K562 (cell line): Measurements from ENCODE around the gene ANKRD11. TPM values are rescaled to one million over a fixed set of nuclear protein-coding genes. Genes with fewer than 3 reads are reported as not detected.
A peak's percentile ranks its signal among the peaks of the same experiment; 100 is the strongest.

ENCODE experiments used
- ATF6 ChIP-seq: sonication (generic); formaldehyde crosslinking; IDR thresholded peaks from 2 replicates; pipeline ENCODE4 v1.4.0; 2020; ENCODE audit warnings: mild to moderate bottlenecking, missing genetic modification reagents
- CBX3 ChIP-seq, 2 experiments: IDR thresholded peaks; 1 replicate in 1 of 2; 2 replicates in 1 of 2; pipeline ENCODE4 v1.6.1; 2012; ENCODE audit warnings: inconsistent platforms in 2 of 2, low read length in 2 of 2, borderline replicate concordance in 1 of 2, control low read depth in 1 of 2
- ETV1 ChIP-seq: fragments of 450-650 bp; conservative IDR thresholded peaks from 2 replicates; pipeline ENCODE4 v1.6.1; 2016; ENCODE audit warnings: missing genetic modification characterization, control low read depth, low read depth, missing compliant biosample characterization
- GATAD2B ChIP-seq: fragments of 450-650 bp; IDR thresholded peaks from 2 replicates; pipeline ENCODE4 v1.6.1; 2017; ENCODE audit warnings: mild to moderate bottlenecking, borderline replicate concordance
- GTF2E2 ChIP-seq: fragments of 200-800 bp; sonication (Bioruptor generic); IDR thresholded peaks from 2 replicates; pipeline ENCODE4 v1.6.1; 2016; ENCODE audit warnings: missing genetic modification characterization, missing compliant biosample characterization
- GTF2F1 ChIP-seq: IDR thresholded peaks from 2 replicates; pipeline ENCODE4 v1.6.1; 2011; ENCODE audit warnings: low read depth, low read length, improper control_type of control experiment
- HNRNPLL ChIP-seq: fragments of 200-400 bp; formaldehyde crosslinking; IDR thresholded peaks from 2 replicates; pipeline ENCODE4 v1.6.1; 2017; ENCODE audit warnings: low read length, low read depth, mild to moderate bottlenecking; ENCODE audit not compliant: poor library complexity, severe bottlenecking
- KAT2B ChIP-seq: IDR thresholded peaks from one replicate; pipeline ENCODE4 v1.6.1; 2012; ENCODE audit warnings: low read depth, mild to moderate bottlenecking, control low read depth, inconsistent platforms, low read length, moderate library complexity
- MAZ ChIP-seq, 2 experiments: fragments of 450-650 bp in 1 of 2; sonication (generic) in 1 of 2; formaldehyde crosslinking; IDR thresholded peaks in 1 of 2; conservative IDR thresholded peaks in 1 of 2; 2 replicates each; pipeline versions ENCODE4 v1.4.0 to v1.5.0; 2020; ENCODE audit warnings: mild to moderate bottlenecking in 1 of 2, missing genetic modification reagents in 1 of 2
- MECOM ChIP-seq: fragments of 250-450 bp; sonication (Bioruptor Pico); IDR thresholded peaks from 2 replicates; pipeline ENCODE4 v1.8.0; 2022; ENCODE audit warnings: inconsistent platforms
- MTA1 ChIP-seq: fragments of 450-650 bp; IDR thresholded peaks from 2 replicates; pipeline ENCODE4 v1.6.1; 2017; ENCODE audit warnings: borderline replicate concordance
- MXI1 ChIP-seq: IDR thresholded peaks from 2 replicates; pipeline ENCODE4 v1.6.1; 2011; ENCODE audit warnings: low read depth, mild to moderate bottlenecking, improper control_type of control experiment, low read length
- NR2C2 ChIP-seq, 2 experiments: fragments of 200-800 bp in 1 of 2; sonication (Bioruptor generic) in 1 of 2; sonication (generic) in 1 of 2; formaldehyde crosslinking in 1 of 2; IDR thresholded peaks; 2 replicates each; pipeline versions ENCODE4 v1.6.1 to v1.8.0; 2016 to 2022; ENCODE audit warnings: mild to moderate bottlenecking in 1 of 2, missing compliant biosample characterization in 1 of 2, missing genetic modification characterization in 1 of 2, missing genetic modification reagents in 1 of 2
- POLR2G ChIP-seq: fragments of 200-400 bp; formaldehyde crosslinking; IDR thresholded peaks from 2 replicates; pipeline ENCODE4 v1.6.1; 2017; ENCODE audit warnings: low read depth, mild to moderate bottlenecking, antibody characterized with exemption, low read length, moderate library complexity
- SAFB ChIP-seq: fragments of 200-400 bp; formaldehyde crosslinking; IDR thresholded peaks from 2 replicates; pipeline ENCODE4 v1.6.1; 2017; ENCODE audit warnings: low read depth, low read length, borderline replicate concordance
- SMAD1 ChIP-seq: fragments of 150-350 bp; IDR thresholded peaks from 2 replicates; pipeline ENCODE4 v1.6.1; 2014; ENCODE audit warnings: low read length, low read depth; ENCODE audit not compliant: partially characterized antibody
- SMARCB1 ChIP-seq: IDR thresholded peaks from 2 replicates; pipeline ENCODE4 v1.6.1; 2011; ENCODE audit warnings: improper control_type of control experiment, low read depth; ENCODE audit not compliant: insufficient read length
- SOX6 ChIP-seq: fragments of 450-650 bp; IDR thresholded peaks from 2 replicates; pipeline ENCODE4 v1.6.1; 2014; ENCODE audit warnings: mild to moderate bottlenecking
- ZBTB9 ChIP-seq: fragments of 450-650 bp; formaldehyde crosslinking; IDR thresholded peaks from 2 replicates; pipeline ENCODE4 v1.4.0; 2020; ENCODE audit warnings: mild to moderate bottlenecking, moderate library complexity
- ZFPM2 ChIP-seq: fragments of 250-450 bp; sonication (Bioruptor Pico); IDR thresholded peaks from 2 replicates; pipeline ENCODE4 v1.5.1; 2022; ENCODE audit warnings: mild to moderate bottlenecking
- ZFX ChIP-seq: sonication (generic); formaldehyde crosslinking; IDR thresholded peaks from 2 replicates; pipeline ENCODE4 v1.8.0; 2022; ENCODE audit warnings: mild to moderate bottlenecking, missing genetic modification reagents, moderate library complexity
- ZNF583 ChIP-seq: fragments of 250-450 bp; sonication (Bioruptor Pico); IDR thresholded peaks from 2 replicates; pipeline ENCODE4 v1.4.0; 2020
- polyA plus RNA-seq, 8 experiments: library from polyadenylated mRNA; depleted of rRNA in 4 of 8; stranded (reverse) in 5 of 8; unstranded in 3 of 8; fragments of >200 nt; fragmentation: Nextera tagmentation in 2 of 8; fragmentation: Illumina TruSeq in 1 of 8; extraction: Ambion mirVana in 2 of 8; extraction: Trizol in 1 of 8; gene quantifications; 2 replicates each; pipeline versions ENCODE4 v1.2.1 to v1.2.3, GENCODE V29; 2011 to 2014; ENCODE audit warnings: inconsistent platforms in 1 of 8, missing spikeins in 1 of 8
- total RNA-seq, 7 experiments: library from RNA; depleted of rRNA in 6 of 7; stranded (reverse); fragments of >200 nt in 6 of 7; fragmentation: Illumina TruSeq in 2 of 7; extraction: Trizol in 2 of 7; gene quantifications; 2 replicates each; pipeline versions ENCODE4 v1.2.1 to v1.2.3, GENCODE V29; 2011 to 2021; ENCODE audit warnings: low replicate concordance in 1 of 7
- TF ChIP-seq, protein P1 (sequence below), 2 experiments: fragments of 450-650 bp; conservative IDR thresholded peaks; 2 replicates each; pipeline ENCODE4 v1.6.1; 2017; ENCODE audit warnings: mild to moderate bottlenecking in 2 of 2, moderate library complexity in 2 of 2

ANKRD11 gene
- total and polyA plus RNA-seq, 9 of the 15 experiments (the other 6 are each of a cell fraction or from before 2014, with no cell fraction given), result 4.7 to 126 (median 31.7) TPM

DNA sequence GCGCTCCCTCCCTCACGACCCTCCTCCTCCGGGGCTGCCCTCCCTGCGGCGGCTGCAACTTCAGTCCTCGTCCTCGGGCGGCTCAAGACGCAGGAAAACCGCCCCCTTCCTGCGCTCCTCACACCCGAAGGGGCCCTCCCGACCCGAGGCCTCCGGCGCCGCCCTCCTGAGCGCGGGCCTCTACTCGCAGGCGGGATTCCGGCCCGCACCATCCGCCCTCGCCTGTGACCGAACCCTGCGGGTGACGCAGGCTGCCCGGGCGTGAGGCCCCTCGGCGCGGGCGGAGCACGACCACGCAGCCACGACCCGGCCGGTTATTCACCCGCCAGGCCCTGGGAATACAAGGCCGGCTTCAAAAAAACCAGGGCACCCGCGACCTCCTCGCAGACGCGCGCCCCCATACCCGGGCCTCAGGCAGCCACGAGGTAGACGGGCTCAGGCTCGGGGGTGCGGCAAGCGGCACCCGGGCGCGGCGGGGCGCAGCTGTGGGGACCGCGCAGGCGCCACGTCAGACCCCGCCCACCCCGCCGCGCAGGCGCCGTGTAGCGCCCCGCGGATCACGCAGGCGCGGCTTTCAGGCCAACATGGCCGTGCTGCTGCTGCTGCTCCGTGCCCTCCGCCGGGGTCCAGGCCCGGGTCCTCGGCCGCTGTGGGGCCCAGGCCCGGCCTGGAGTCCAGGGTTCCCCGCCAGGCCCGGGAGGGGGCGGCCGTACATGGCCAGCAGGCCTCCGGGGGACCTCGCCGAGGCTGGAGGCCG lies 17.7 kb upstream of the ANKRD11 start, which contains the start of gene SPG7 (continued):
- no peak for TF ChIP-seq MECOM (CRISPR knock-in tag)
- no peak for TF ChIP-seq HNRNPLL
- 0 out of 2 replicates have a peak, but pooled peaks have one; percentile 21 for TF ChIP-seq ETV1 (tag)
- TF ChIP-seq GTF2F1, result no peak
- no peak for TF ChIP-seq KAT2B
- peak; percentile 96 for TF ChIP-seq ZFX (CRISPR knock-in tag)
- no peak for TF ChIP-seq SOX6
- TF ChIP-seq ZFPM2 (CRISPR knock-in tag), result 0 out of 2 replicates have a peak, but pooled peaks have one; percentile 47
- TF ChIP-seq NR2C2 (CRISPR knock-in tag; IDR thresholded peaks at IDR 0.05), result 0 out of 2 replicates have a peak, but pooled peaks have one; percentile 13
- TF ChIP-seq NR2C2 (tag; IDR thresholded peaks at IDR 0.05), result no peak; the same call in none of the 2 replicates
- TF ChIP-seq ZBTB9 (CRISPR knock-in tag), result peak; percentile 57; the same call in 1 of the 2 replicates
- peak in 1 of 2 experiments; percentile 53; a peak in 1 of 3 replicates for TF ChIP-seq CBX3 (IDR thresholded peaks at IDR 0.05; ENCODE audit: borderline replicate concordance in 1 of 2, low read length in 2 of 2)
- TF ChIP-seq SMARCB1, result peak; percentile 51
- peak; percentile 79; the same call in 1 of the 2 replicates for TF ChIP-seq GTF2E2
- peak; percentile 45 for TF ChIP-seq SMAD1
- peak; percentile 36 to 68; a peak in 3 of 4 replicates for TF ChIP-seq MAZ (CRISPR knock-in tag; conservative IDR thresholded peaks at IDR 0.05 in 1 of 2, IDR thresholded peaks at IDR 0.05 in 1 of 2)
- TF ChIP-seq MTA1, result no peak
- peak; percentile 94 for TF ChIP-seq POLR2G
- TF ChIP-seq, protein P1, sequence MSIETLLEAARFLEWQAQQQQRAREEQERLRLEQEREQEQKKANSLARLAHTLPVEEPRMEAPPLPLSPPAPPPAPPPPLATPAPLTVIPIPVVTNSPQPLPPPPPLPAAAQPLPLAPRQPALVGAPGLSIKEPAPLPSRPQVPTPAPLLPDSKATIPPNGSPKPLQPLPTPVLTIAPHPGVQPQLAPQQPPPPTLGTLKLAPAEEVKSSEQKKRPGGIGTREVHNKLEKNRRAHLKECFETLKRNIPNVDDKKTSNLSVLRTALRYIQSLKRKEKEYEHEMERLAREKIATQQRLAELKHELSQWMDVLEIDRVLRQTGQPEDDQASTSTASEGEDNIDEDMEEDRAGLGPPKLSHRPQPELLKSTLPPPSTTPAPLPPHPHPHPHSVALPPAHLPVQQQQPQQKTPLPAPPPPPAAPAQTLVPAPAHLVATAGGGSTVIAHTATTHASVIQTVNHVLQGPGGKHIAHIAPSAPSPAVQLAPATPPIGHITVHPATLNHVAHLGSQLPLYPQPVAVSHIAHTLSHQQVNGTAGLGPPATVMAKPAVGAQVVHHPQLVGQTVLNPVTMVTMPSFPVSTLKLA (conservative IDR thresholded peaks at IDR 0.05), result peak; percentile 88 to 92
- peak; percentile 85; the same call in 1 of the 2 replicates for TF ChIP-seq GATAD2B
- 0 out of 2 replicates have a peak, but pooled peaks have one; percentile 4 for TF ChIP-seq SAFB
- no peak for TF ChIP-seq ZNF583 (CRISPR knock-in tag)
- 0 out of 2 replicates have a peak, but pooled peaks have one; percentile 62 for TF ChIP-seq ATF6 (CRISPR knock-in tag)
- TF ChIP-seq MXI1, result peak; percentile 29; the same call in 1 of the 2 replicates
